DOHH2 (cell line): ENCODE measurements around the gene TSPAN17.

ENCODE experiments used
- H3F3A ChIP-seq: fragments of 200-600 bp; sonication (generic), shearing (Covaris generic); 2 replicates; pipeline ENCODE4 v1.6.0; 2016; ENCODE audit warnings: antibody characterized with exemption, mild to moderate bottlenecking; ENCODE audit not compliant: control insufficient read depth, insufficient read depth
- H3K27ac ChIP-seq: fragments of 200-600 bp; sonication (generic); 2 replicates; pipeline ENCODE4 v1.5.1; 2014; ENCODE audit warnings: low read depth, mild to moderate bottlenecking, low read length, moderate library complexity
- H3K27me3 ChIP-seq: fragments of 200-600 bp; sonication (generic); 2 replicates; pipeline ENCODE4 v1.6.1; 2014; ENCODE audit warnings: mild to moderate bottlenecking, low read length, mixed read lengths; ENCODE audit not compliant: control insufficient read depth
- H3K36me3 ChIP-seq: fragments of 200-600 bp; sonication (generic); 2 replicates; pipeline ENCODE4 v1.6.1; 2014; ENCODE audit warnings: mild to moderate bottlenecking, low read length, moderate library complexity, mixed read lengths; ENCODE audit not compliant: control insufficient read depth
- H3K4me1 ChIP-seq: fragments of 200-600 bp; sonication (generic); 2 replicates; pipeline ENCODE4 v1.6.1; 2014; ENCODE audit warnings: mild to moderate bottlenecking, low read length, mixed read lengths; ENCODE audit not compliant: control insufficient read depth
- H3K4me2 ChIP-seq: fragments of 200-600 bp; sonication (generic); 2 replicates; pipeline ENCODE4 v1.6.0; 2014; ENCODE audit warnings: mild to moderate bottlenecking, low read length, moderate library complexity
- H3K4me3 ChIP-seq: fragments of 200-600 bp; sonication (generic); 2 replicates; pipeline ENCODE4 v1.5.1; 2014; ENCODE audit warnings: mild to moderate bottlenecking, low read length, mixed read lengths
- H3K79me2 ChIP-seq: fragments of 200-600 bp; sonication (generic); 2 replicates; pipeline ENCODE4 v1.6.1; 2014; ENCODE audit warnings: mild to moderate bottlenecking, low read length, mixed read lengths; ENCODE audit not compliant: control insufficient read depth
- H3K9me2 ChIP-seq: fragments of 200-600 bp; sonication (generic); replicated peaks from 2 replicates; pipeline ENCODE4 v1.6.1; 2014; ENCODE audit warnings: mild to moderate bottlenecking, low read length, mixed read lengths; ENCODE audit not compliant: control insufficient read depth
- H3K9me3 ChIP-seq: fragments of 200-600 bp; sonication (generic); 2 replicates; pipeline ENCODE4 v1.6.1; 2014; ENCODE audit warnings: antibody characterized with exemption, low read length, mixed read lengths; ENCODE audit not compliant: control insufficient read depth, insufficient read depth
- H4K20me1 ChIP-seq: fragments of 200-600 bp; sonication (generic); 2 replicates; pipeline ENCODE4 v1.6.0; 2014; ENCODE audit warnings: low read depth, mild to moderate bottlenecking, antibody characterized with exemption, low read length, moderate library complexity; ENCODE audit not compliant: control insufficient read depth, insufficient read depth
- EZH2phosphoT487 ChIP-seq: fragments of 200-600 bp; sonication (generic); IDR thresholded peaks from 2 replicates; pipeline ENCODE4 v1.6.1; 2017; ENCODE audit warnings: borderline replicate concordance, mild to moderate bottlenecking, antibody characterized with exemption, low read length, moderate library complexity, mixed read lengths
- TF ChIP-seq, protein P1 (sequence below): fragments of 200-600 bp; sonication (generic); IDR thresholded peaks from one replicate; pipeline ENCODE4 v1.5.1; 2014; ENCODE audit warnings: antibody characterized with exemption, mild to moderate bottlenecking, low read depth, low read length; ENCODE audit not compliant: poor library complexity, severe bottlenecking

The TSPAN17 gene

DNA sequence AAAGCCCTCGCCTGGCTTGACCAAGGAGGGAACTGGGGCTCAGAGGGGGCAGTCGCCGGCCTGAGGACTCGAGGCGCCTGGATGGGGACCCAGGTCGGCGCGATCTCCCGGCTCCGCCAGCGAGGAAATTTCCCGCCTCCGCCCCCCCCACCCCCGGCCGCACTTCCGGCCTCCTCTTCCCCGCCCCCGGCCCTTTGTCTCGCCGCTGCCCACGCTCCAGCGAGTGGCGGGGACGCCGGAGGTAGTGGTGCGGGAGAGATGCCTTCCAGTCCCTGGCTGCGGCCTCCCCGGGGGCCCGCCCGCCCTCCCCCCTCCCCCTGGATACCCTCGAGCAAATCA lies 36.9 kb upstream of the TSPAN17 start:
- Histone ChIP-seq H3K9me2 (no peaks in the 10 kb centered on the region), H3K27me3 (peaks cover 15% of the 10 kb centered on the region), H3F3A (peaks cover 4% of the 10 kb centered on the region; the same call in 1 of the 2 replicates), H3K4me2 (peak overlapping the region; percentile 86), H3K4me1 (peaks cover 14% of the 10 kb centered on the region), H3K79me2 (peaks cover 31% of the 10 kb centered on the region), H3K36me3 (no peaks in the 10 kb centered on the region; the same call in 1 of the 2 replicates), H3K27ac (no peak overlapping the region), H3K4me3 (peak overlapping the region; percentile 83), H4K20me1 (peaks cover 8% of the 10 kb centered on the region), H3K9me3 (no peaks in the 10 kb centered on the region)
- TF ChIP-seq, protein P1, sequence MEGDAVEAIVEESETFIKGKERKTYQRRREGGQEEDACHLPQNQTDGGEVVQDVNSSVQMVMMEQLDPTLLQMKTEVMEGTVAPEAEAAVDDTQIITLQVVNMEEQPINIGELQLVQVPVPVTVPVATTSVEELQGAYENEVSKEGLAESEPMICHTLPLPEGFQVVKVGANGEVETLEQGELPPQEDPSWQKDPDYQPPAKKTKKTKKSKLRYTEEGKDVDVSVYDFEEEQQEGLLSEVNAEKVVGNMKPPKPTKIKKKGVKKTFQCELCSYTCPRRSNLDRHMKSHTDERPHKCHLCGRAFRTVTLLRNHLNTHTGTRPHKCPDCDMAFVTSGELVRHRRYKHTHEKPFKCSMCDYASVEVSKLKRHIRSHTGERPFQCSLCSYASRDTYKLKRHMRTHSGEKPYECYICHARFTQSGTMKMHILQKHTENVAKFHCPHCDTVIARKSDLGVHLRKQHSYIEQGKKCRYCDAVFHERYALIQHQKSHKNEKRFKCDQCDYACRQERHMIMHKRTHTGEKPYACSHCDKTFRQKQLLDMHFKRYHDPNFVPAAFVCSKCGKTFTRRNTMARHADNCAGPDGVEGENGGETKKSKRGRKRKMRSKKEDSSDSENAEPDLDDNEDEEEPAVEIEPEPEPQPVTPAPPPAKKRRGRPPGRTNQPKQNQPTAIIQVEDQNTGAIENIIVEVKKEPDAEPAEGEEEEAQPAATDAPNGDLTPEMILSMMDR, result no peak
- no peak for TF ChIP-seq EZH2phosphoT487

DNA sequence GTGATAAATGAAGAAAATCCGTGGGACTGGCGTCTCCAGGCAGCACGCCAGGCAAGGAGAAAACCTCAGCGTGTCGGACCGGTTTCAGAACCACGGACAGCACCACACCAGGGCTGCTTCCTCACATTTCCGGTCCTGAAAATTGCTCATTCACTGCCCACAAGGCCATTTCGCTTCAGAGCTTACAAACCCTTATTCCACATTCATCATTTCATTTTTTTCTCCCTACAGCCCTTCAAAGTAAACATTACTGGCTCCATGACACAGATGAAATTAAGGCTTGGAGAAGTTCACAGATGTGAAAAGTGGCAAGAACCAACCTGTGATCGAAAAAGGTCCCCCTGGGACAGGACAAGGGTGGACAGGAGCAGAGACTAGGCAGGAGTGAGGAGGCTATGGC lies 35.8 kb upstream of the TSPAN17 start:
- Histone ChIP-seq H3K79me2 (peaks cover 26% of the 10 kb centered on the region), H4K20me1 (peaks cover 8% of the 10 kb centered on the region), H3K4me1 (peaks cover 14% of the 10 kb centered on the region), H3K9me3 (no peaks in the 10 kb centered on the region), H3K36me3 (no peaks in the 10 kb centered on the region; the same call in 1 of the 2 replicates), H3K4me3 (no peak overlapping the region), H3K4me2 (no peak overlapping the region), H3K9me2 (no peaks in the 10 kb centered on the region), H3K27ac (no peak overlapping the region), H3F3A (peaks cover 4% of the 10 kb centered on the region; the same call in 1 of the 2 replicates), H3K27me3 (peaks cover 25% of the 10 kb centered on the region)
- no peak for TF ChIP-seq EZH2phosphoT487
- TF ChIP-seq, protein P1, result no peak

- H3K4me1 ChIP-seq, result peaks cover 14% of the 10 kb centered on the region
- no peak overlapping the region for H3K4me3 ChIP-seq
- H4K20me1 ChIP-seq, result peaks cover 8% of the 10 kb centered on the region
- H3K9me3 ChIP-seq, result no peaks in the 10 kb centered on the region
- TF ChIP-seq EZH2phosphoT487, result no peak
- TF ChIP-seq, protein P1, result no peak
- peaks cover 4% of the 10 kb centered on the region; the same call in 1 of the 2 replicates for H3F3A ChIP-seq
- H3K4me2 ChIP-seq, result no peak overlapping the region
- H3K27me3 ChIP-seq, result peaks cover 28% of the 10 kb centered on the region
- H3K27ac ChIP-seq, result no peak overlapping the region
- no peaks in the 10 kb centered on the region; the same call in 1 of the 2 replicates for H3K36me3 ChIP-seq
- peaks cover 20% of the 10 kb centered on the region for H3K79me2 ChIP-seq
- H3K9me2 ChIP-seq, result no peaks in the 10 kb centered on the region
Observed at GRCh38 chr5:176612008-176612407, 35.3 kb upstream of the TSPAN17 start.
